ENCODE data around the gene PLAAT2. TPM values are rescaled to one million over a fixed set of nuclear protein-coding genes. Genes with fewer than 3 reads are reported as not detected.

The PLAAT2 gene
- total and polyA plus RNA-seq, 2 experiments from 2014 or later = 0.77 to 1.9 TPM

- Histone ChIP-seq H3K4me1 (ENCODE audit: insufficient read depth) (peaks cover 5% of the 10 kb centered on the region), H3K36me3 (replicated peaks; ENCODE audit: insufficient read depth, low read depth) (no peaks in the 10 kb centered on the region)
Observed at GRCh38 chr11:63508009-63508408, 55.2 kb downstream of the PLAAT2 start.

GRCh38 chr11:63507511-63507910, 55.7 kb downstream of the PLAAT2 start:
- H4K20me1 ChIP-seq (ENCODE audit: insufficient read depth, poor library complexity, severe bottlenecking) = no peaks in the 10 kb centered on the region
- H3K9me3 ChIP-seq (ENCODE audit: low read depth) = no peaks in the 10 kb centered on the region
- no peaks in the 10 kb centered on the region for H3K27me3 ChIP-seq
- no peaks in the 10 kb centered on the region for H3K79me2 ChIP-seq
- no peaks in the 10 kb centered on the region for H3K9me2 ChIP-seq (replicated peaks; ENCODE audit: insufficient read depth)
- 94% methylated on average over 2 of the region's 2 CpGs for WGBS (ENCODE audit: low lambda C conversion rate, missing lambda C conversion rate)
- H3K4me3 ChIP-seq = no peak overlapping the region
- H2AFZ ChIP-seq = no peak overlapping the region
- peaks cover 5% of the 10 kb centered on the region for H3K4me1 ChIP-seq (ENCODE audit: insufficient read depth)
- no peak for DNase-seq (ENCODE audit: low spot score)
- no peaks in the 10 kb centered on the region for H3K36me3 ChIP-seq (replicated peaks; ENCODE audit: insufficient read depth, low read depth)
- no peak overlapping the region for H3K4me2 ChIP-seq
- H3K27ac ChIP-seq = no peak overlapping the region
- no peak for TF ChIP-seq EZH2 (IDR thresholded peaks at IDR 0.05; ENCODE audit: borderline replicate concordance)
- TF ChIP-seq CTCF (IDR thresholded peaks at IDR 0.05; ENCODE audit: poor library complexity) = no peak
- no peak for TF ChIP-seq EZH2phosphoT487 (IDR thresholded peaks at IDR 0.05; ENCODE audit: low read depth, severe bottlenecking, unreplicated experiment)

More at GRCh38 chr11:63508009-63508408, 55.2 kb downstream of the PLAAT2 start:
- Histone ChIP-seq H3K27me3 (no peaks in the 10 kb centered on the region), H2AFZ (no peak overlapping the region), H3K4me3 (no peak overlapping the region), H3K9me2 (replicated peaks; ENCODE audit: insufficient read depth) (no peaks in the 10 kb centered on the region), H3K9me3 (ENCODE audit: low read depth) (no peaks in the 10 kb centered on the region), H3K79me2 (no peaks in the 10 kb centered on the region), H4K20me1 (ENCODE audit: insufficient read depth, poor library complexity, severe bottlenecking) (no peaks in the 10 kb centered on the region), H3K27ac (no peak overlapping the region), H3K4me2 (no peak overlapping the region)
- DNase-seq (ENCODE audit: low spot score) = peak; percentile 59
- TF ChIP-seq CTCF (IDR thresholded peaks at IDR 0.05; ENCODE audit: poor library complexity) = peak; percentile 33
- no peak for TF ChIP-seq EZH2 (IDR thresholded peaks at IDR 0.05; ENCODE audit: borderline replicate concordance)
- WGBS (ENCODE audit: low lambda C conversion rate, missing lambda C conversion rate) = 90% methylated on average over 3 of the region's 3 CpGs

- Histone ChIP-seq H3K79me2 (no peaks in the 10 kb centered on the region), H2AFZ (no peak overlapping the region), H3K9me2 (replicated peaks; ENCODE audit: insufficient read depth) (no peaks in the 10 kb centered on the region), H3K36me3 (replicated peaks; ENCODE audit: insufficient read depth, low read depth) (no peaks in the 10 kb centered on the region), H3K27ac (no peak overlapping the region), H3K27me3 (no peaks in the 10 kb centered on the region), H3K4me3 (no peak overlapping the region), H4K20me1 (ENCODE audit: insufficient read depth, poor library complexity, severe bottlenecking) (no peaks in the 10 kb centered on the region), H3K9me3 (ENCODE audit: low read depth) (no peaks in the 10 kb centered on the region), H3K4me2 (no peak overlapping the region), H3K4me1 (ENCODE audit: insufficient read depth) (peaks cover 5% of the 10 kb centered on the region)
- TF ChIP-seq CTCF (IDR thresholded peaks at IDR 0.05; ENCODE audit: poor library complexity) = no peak
- TF ChIP-seq EZH2phosphoT487 (IDR thresholded peaks at IDR 0.05; ENCODE audit: low read depth, severe bottlenecking, unreplicated experiment) = no peak
- no peak for TF ChIP-seq EZH2 (IDR thresholded peaks at IDR 0.05; ENCODE audit: borderline replicate concordance)
- 100% methylated on average over 2 of the region's 2 CpGs for WGBS (ENCODE audit: low lambda C conversion rate, missing lambda C conversion rate)
- no peak for DNase-seq (ENCODE audit: low spot score)
Observed at GRCh38 chr11:63506876-63507275, 56.3 kb downstream of the PLAAT2 start.

All from hepatocyte (in vitro differentiated cells).